ENCODE results near the gene FAAH2. TPM values are rescaled to one million over a fixed set of nuclear protein-coding genes. Genes with fewer than 3 reads are reported as not detected.

FAAH2 gene
- polyA plus RNA-seq, 1 experiment = not detected

GRCh38 chrX:57353472-57354132, 67.1 kb downstream of the FAAH2 start:
- no peak for TF ChIP-seq CTCF (IDR thresholded peaks at IDR 0.05; ENCODE audit: insufficient read depth, low read depth, low read length)
- CTCF ChIA-PET = no interaction called here
- POLR2A ChIA-PET = no interaction called here
- Histone ChIP-seq H3K27me3 (ENCODE audit: control insufficient read depth, insufficient read depth, low read length) (no peaks in the 10 kb centered on the region), H3K36me3 (ENCODE audit: control insufficient read depth, insufficient read depth, low read length) (no peaks in the 10 kb centered on the region), H3K4me3 (ENCODE audit: low read depth, low read length) (no peak overlapping the region)
- no peak for DNase-seq (ENCODE audit: low read depth)

GRCh38 chrX:57364145-57364544, 77.6 kb downstream of the FAAH2 start:
- CTCF ChIA-PET = no interaction called here
- POLR2A ChIA-PET = no interaction called here
- no peak for DNase-seq (ENCODE audit: low read depth)
- H3K27me3 ChIP-seq (ENCODE audit: control insufficient read depth, insufficient read depth, low read length) = no peaks in the 10 kb centered on the region
- H3K36me3 ChIP-seq (ENCODE audit: control insufficient read depth, insufficient read depth, low read length) = no peaks in the 10 kb centered on the region
- no peak for TF ChIP-seq CTCF (IDR thresholded peaks at IDR 0.05; ENCODE audit: insufficient read depth, low read depth, low read length)
- no peak overlapping the region for H3K4me3 ChIP-seq (ENCODE audit: low read depth, low read length)

- ChIA-PET CTCF (no interaction called here), POLR2A (no interaction called here)
- no peak for TF ChIP-seq CTCF (IDR thresholded peaks at IDR 0.05; ENCODE audit: insufficient read depth, low read depth, low read length)
Observed at GRCh38 chrX:57366430-57366829, 79.9 kb downstream of the FAAH2 start.

GRCh38 chrX:57367649-57368048, 81.1 kb downstream of the FAAH2 start:
- Histone ChIP-seq H3K36me3 (ENCODE audit: control insufficient read depth, insufficient read depth, low read length) (no peaks in the 10 kb centered on the region), H3K4me3 (ENCODE audit: low read depth, low read length) (no peak overlapping the region), H3K27me3 (ENCODE audit: control insufficient read depth, insufficient read depth, low read length) (no peaks in the 10 kb centered on the region)
- TF ChIP-seq CTCF (IDR thresholded peaks at IDR 0.05; ENCODE audit: insufficient read depth, low read depth, low read length) = no peak
- CTCF ChIA-PET = no interaction called here
- no peak for DNase-seq (ENCODE audit: low read depth)
- POLR2A ChIA-PET = no interaction called here

More at GRCh38 chrX:57366430-57366829, 79.9 kb downstream of the FAAH2 start:
- Histone ChIP-seq H3K36me3 (ENCODE audit: control insufficient read depth, insufficient read depth, low read length) (no peaks in the 10 kb centered on the region), H3K27me3 (ENCODE audit: control insufficient read depth, insufficient read depth, low read length) (no peaks in the 10 kb centered on the region), H3K4me3 (ENCODE audit: low read depth, low read length) (no peak overlapping the region)
- DNase-seq (ENCODE audit: low read depth) = no peak

- DNase-seq (ENCODE audit: low read depth) = no peak
Observed at GRCh38 chrX:57368158-57368557, 81.7 kb downstream of the FAAH2 start.

More at GRCh38 chrX:57368158-57368557, 81.7 kb downstream of the FAAH2 start:
- CTCF ChIA-PET = no interaction called here
- Histone ChIP-seq H3K4me3 (ENCODE audit: low read depth, low read length) (no peak overlapping the region), H3K27me3 (ENCODE audit: control insufficient read depth, insufficient read depth, low read length) (no peaks in the 10 kb centered on the region), H3K36me3 (ENCODE audit: control insufficient read depth, insufficient read depth, low read length) (no peaks in the 10 kb centered on the region)
- POLR2A ChIA-PET = no interaction called here
- no peak for TF ChIP-seq CTCF (IDR thresholded peaks at IDR 0.05; ENCODE audit: insufficient read depth, low read depth, low read length)
